ENCODE measurements around the gene DCBLD1. TPM values are rescaled to one million over a fixed set of nuclear protein-coding genes. Genes with fewer than 3 reads are reported as not detected.

DCBLD1 gene
- total RNA-seq, 1 donor: 27.4 TPM

DNA sequence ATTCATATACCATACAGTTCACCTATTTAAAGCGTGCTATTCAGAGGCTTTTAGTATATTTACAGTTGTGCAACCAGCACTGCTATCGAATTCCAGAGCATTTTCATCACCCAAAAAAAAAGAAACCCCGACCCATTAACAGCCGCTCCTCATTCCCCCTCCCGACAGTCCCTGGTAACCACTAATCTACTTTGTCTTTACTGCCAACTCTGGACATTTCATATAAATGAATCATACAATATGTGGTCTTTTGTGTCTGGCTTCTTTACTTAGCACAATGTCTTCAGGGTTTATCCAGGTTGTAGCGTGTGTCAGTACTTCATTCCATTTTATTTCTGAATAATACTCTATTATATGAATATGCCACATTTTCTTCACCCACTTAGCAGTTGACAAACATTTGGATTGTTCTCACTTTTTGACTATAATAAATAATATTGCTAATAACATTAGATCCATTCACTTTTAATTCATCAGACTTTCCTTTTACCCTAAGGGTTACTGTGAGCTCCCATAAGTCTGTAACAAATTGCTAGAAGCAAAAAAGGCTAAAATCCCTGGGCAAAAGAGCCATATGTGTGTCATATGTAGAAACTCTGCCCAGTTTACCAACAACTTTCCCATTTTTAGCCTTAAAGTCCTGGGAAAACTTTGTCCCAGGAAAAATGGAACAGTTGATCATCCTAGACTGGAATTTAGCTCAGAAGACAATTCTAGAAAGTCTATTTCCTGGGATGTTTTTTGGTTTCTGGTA lies 33.6 kb upstream of the DCBLD1 start:
- no peak overlapping the region for H3K4me3 ChIP-seq (ENCODE audit: low read depth, low read length)
- TF ChIP-seq, protein P1, sequence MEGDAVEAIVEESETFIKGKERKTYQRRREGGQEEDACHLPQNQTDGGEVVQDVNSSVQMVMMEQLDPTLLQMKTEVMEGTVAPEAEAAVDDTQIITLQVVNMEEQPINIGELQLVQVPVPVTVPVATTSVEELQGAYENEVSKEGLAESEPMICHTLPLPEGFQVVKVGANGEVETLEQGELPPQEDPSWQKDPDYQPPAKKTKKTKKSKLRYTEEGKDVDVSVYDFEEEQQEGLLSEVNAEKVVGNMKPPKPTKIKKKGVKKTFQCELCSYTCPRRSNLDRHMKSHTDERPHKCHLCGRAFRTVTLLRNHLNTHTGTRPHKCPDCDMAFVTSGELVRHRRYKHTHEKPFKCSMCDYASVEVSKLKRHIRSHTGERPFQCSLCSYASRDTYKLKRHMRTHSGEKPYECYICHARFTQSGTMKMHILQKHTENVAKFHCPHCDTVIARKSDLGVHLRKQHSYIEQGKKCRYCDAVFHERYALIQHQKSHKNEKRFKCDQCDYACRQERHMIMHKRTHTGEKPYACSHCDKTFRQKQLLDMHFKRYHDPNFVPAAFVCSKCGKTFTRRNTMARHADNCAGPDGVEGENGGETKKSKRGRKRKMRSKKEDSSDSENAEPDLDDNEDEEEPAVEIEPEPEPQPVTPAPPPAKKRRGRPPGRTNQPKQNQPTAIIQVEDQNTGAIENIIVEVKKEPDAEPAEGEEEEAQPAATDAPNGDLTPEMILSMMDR (IDR thresholded peaks at IDR 0.05; ENCODE audit: insufficient read depth, low read length): no peak
- DNase-seq (ENCODE audit: low read depth): peak; percentile 96

DNA sequence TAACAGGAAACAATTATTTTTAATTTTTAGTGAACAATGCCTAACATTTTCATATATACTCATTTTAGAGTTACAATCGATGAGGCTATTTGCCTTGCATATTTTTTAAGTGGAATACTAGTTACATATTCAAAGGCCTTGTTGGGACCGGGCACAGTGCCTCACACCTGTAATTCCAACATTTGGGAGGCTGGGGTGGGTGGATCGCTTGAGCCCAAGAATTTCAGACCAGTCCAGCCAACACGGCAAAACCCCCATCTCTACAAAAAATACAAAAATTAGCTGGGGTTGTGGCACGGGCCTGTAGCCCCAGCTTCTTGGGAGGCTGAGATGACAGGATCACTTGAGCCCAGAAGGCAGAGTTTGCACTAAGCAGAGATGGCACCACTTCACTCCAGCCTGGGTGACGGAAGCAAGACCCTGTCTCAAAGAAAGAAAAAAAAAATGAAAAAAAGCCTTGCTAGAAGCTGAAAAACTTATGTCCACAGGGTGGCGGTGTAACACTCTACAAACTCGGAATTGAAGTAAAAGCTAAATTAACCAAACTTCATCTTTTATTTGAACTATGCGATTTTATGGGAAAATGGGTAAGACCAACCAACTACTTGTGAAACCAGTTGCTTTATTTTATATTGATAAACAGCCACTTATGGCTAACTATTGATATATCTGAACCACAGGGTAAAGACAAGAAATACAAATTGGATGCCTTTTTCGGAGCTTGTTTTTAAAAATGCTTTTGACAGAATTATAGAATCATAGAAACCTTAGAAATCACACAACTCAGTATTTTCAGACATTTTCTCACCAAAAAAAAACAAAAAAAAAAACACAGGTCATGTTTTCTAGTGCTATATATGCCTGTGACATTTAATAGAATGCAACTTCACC lies 32.7 kb upstream of the DCBLD1 start:
- TF ChIP-seq, protein P1 (IDR thresholded peaks at IDR 0.05; ENCODE audit: insufficient read depth, low read length): peak; percentile 63
- H3K4me3 ChIP-seq (ENCODE audit: low read depth, low read length): no peak overlapping the region
- DNase-seq (ENCODE audit: low read depth): peak; percentile 93

GRCh38 chr6:117451671-117452070 lies 30.8 kb upstream of the DCBLD1 start:
- TF ChIP-seq, protein P1 (IDR thresholded peaks at IDR 0.05; ENCODE audit: insufficient read depth, low read length): no peak
- no peak for DNase-seq (ENCODE audit: low read depth)
- no peak overlapping the region for H3K4me3 ChIP-seq (ENCODE audit: low read depth, low read length)

GRCh38 chr6:117456250-117456649 lies 26.2 kb upstream of the DCBLD1 start:
- DNase-seq (ENCODE audit: low read depth): no peak
- TF ChIP-seq, protein P1 (IDR thresholded peaks at IDR 0.05; ENCODE audit: insufficient read depth, low read length): no peak
- no peak overlapping the region for H3K4me3 ChIP-seq (ENCODE audit: low read depth, low read length)

DNA sequence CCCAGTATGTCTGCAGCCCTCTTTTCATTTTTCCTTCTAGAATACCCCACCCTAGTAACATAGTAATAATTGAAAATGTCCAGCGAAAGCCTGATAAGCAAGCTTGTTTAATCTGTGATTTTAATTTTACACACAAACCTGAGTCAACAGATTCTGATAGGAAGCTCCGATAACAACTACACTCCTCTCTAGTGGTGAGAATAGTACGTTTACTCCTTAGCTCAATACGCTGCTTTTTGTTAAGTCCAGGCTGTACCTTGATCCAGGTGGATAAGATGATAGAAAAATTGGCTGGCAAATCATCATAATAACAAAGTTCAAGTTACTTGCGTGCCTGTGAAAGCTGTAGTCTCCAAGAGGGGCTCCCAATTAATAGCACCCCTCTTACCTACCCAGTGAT lies 25.5 kb upstream of the DCBLD1 start:
- TF ChIP-seq, protein P1 (IDR thresholded peaks at IDR 0.05; ENCODE audit: insufficient read depth, low read length): no peak
- H3K4me3 ChIP-seq (ENCODE audit: low read depth, low read length): no peak overlapping the region
- no peak for DNase-seq (ENCODE audit: low read depth)

DNA sequence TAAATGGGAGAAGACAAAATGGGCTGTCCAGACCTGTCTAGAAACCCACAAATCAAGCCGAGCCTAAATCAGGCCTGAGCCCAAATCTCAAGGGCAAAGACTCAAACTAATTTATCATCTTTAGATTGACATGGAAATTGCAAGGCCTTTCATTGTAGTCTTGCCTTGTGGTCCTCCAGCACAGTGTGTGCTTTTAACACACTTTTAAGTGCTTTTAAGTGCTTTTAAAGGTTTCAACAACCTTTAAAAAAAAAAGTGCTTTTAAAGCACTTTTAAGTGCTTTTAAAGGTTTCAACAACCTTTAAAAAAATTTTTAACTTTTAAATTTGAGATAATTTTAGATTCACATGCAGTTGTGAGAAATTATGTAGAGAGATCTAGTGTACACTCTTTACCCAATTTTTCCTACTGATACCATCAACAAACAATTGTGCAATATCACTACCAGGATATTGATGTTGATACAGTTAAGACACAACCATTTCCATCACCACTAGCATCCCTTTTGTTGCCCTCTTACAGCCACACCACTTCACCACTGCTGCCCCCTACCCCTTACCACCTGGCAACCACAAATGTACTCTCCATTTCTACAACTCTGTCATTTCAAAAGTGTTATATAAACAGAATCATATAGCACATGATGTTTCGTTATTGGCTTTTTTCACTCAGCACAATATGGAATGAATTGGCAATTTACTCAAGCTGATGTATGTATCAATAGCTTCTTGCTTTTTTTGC lies 23.1 kb upstream of the DCBLD1 start:
- TF ChIP-seq, protein P1 (IDR thresholded peaks at IDR 0.05; ENCODE audit: insufficient read depth, low read length): no peak
- no peak overlapping the region for H3K4me3 ChIP-seq (ENCODE audit: low read depth, low read length)
- no peak for DNase-seq (ENCODE audit: low read depth)
